HG03565 (cell line): Measurements from ENCODE around the gene CCDC28B.

Experiments used
- ATAC-seq: cut with Tn5 transposase; IDR thresholded peaks from one replicate; pipeline ENCODE4 v1.9.1; 2021; ENCODE audit warnings: mild to moderate bottlenecking, moderate library complexity; ENCODE audit not compliant: unreplicated experiment

Gene CCDC28B

DNA sequence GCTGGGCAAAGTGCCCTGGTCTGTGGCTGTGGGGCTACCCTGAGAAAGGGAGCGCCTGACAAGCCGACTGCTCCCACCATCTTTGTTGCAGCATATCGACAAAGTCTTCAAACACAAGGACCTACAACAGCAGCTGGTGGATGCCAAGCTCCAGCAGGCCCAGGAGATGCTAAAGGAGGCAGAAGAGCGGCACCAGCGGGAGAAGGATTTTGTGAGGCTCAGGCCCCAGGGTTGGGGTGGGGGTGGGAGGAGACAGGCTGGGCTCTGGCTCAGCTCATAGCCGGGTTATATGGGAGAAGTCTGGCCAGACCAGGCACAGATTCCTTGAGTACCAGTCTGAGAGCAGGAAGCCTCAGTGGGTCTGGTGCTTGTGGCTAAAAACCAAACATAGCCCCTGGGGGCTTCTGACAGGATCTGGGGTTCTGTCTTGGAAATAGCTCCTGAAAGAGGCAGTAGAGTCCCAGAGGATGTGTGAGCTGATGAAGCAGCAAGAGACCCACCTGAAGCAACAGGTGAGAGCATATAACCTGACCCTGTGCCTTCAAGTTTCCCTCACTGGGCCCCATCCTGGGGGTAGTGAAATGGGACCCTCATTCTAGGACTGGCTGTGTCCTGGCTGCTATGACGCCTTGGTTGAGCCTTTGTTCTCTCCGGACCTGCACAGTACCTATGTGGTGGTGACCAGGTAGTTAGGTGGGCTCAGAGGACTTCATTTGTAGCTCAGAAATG, 8.0 kb upstream of the CCDC28B start:
- no peak for ATAC-seq

- ATAC-seq: no peak
Observed at GRCh38 chr1:32194984-32195383, 5.4 kb upstream of the CCDC28B start.

DNA sequence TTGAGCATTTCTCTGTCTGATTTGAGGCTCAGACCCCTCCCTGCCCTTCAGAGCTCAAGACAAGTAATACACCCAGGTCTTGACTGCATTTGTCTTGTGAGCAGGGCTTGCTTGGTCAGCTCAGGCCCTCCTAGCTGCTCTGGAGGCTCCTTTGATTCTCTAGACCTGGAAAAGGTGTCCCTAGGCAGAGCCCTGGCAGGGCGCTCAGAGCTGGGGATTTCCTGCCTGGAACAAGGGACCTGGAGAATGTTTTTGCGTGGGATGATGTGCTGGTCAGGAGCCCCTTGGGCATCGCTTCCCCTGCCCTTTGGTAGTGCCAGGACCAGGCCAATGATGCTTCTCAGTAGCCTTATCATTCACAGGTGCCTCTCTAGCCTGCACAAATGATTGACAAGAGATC, 4.9 kb upstream of the CCDC28B start:
- no peak for ATAC-seq

DNA sequence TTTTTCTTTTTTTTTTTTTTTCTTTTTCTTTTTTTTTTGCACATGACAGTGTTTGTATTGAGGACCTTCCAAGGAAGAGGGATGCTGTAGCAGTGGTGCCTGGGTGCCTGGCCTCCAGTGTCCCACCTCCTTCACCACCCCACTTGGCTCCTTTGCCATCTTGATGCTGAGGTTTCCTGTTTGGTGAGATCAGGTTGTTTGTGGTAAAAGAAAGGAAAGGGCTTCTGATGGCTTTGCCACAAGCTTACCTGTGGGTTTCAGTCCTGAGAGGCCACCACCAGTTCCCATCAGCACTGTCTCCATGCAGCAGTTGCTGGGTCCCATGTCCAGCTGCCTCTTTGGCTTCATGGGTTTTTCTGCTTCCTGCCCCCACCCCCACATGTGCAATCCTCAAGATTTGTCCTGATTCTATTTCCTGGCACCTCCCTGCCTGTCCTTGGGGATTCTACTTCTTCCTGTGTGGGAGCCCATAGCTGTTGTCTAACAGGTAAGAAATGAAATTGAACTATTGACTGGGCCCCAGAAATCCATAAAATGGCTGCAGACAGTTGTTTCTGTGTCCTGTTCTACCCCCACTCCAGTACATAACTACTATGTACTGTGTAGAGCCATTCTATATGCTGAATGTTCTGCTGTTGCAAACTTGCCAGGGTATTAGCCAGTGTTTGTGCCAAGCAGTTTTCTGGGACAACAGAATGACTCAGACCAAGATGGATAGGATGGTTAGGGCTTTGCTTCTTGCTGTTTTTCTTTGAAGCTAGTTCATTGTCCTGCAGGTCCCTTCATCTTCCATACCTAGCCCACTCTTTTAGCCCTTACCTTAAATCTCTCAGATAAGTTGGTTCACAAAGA, 4.2 kb upstream of the CCDC28B start:
- ATAC-seq: no peak

DNA sequence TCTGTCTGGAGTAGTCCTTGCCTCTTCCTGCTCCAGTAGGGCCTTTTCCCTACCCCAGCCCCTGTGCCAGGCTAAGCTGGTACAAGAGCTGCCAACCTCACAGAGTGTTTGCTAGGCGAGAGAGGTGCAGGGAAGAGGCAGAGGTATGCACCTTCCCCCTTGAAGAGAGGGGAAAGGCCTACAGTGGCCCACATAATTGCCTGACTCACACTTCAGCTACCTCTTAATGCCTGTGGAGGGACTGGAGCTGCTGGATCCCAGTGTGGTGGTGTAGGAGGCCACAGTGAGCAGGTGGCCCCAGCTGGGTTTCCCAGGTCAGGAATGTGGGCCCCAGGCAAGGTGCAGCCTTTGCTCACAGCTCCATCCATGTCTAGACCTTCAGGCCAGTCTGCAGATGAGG, 3.3 kb upstream of the CCDC28B start:
- ATAC-seq: no peak

DNA sequence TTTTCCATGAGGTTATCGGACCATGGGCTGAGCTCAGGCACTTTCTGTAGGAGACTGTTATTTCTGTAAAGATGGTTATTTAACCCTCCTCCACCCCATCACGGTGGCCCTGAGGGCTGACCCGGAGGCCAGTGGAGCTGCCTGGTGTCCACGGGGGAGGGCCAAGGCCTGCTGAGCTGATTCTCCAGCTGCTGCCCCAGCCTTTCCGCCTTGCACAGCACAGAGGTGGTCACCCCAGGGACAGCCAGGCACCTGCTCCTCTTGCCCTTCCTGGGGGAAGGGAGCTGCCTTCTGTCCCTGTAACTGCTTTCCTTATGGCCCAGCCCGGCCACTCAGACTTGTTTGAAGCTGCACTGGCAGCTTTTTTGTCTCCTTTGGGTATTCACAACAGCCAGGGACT, 2.6 kb upstream of the CCDC28B start:
- no peak for ATAC-seq

- ATAC-seq: no peak
Observed at GRCh38 chr1:32198237-32199042, 2.0 kb upstream of the CCDC28B start.

DNA sequence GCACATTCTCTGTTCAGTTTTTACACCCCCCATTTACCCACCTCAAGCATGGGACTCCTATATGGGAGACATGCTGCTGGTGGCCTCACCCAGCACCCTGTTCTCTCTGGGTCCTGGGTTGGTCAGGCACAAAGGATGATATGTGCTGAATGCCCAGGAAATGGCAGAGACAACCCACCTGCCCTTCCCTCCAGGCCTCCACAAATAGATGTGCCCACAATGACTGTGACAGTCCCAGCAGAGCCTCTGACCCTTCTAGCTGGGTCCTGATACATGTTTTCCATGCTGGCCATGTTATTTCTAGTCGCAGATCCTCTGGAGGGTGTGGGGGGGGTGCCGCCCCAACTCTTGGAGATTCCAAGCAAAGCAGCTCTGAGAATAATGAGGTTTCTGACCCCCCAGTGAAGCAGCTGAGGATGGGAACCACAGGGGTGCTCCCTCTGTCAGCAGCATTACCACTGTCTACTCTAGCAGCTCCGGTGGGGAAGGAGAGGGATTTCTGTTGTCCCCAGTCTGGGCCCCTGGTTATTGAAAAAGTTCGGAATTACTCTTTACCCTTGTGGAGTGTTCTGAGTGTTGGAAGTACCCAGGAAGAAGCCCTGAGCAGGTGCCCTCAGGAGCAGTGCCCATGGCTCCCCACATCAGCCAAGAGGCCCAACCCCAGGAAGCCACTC, 1.2 kb upstream of the CCDC28B start:
- ATAC-seq: no peak

DNA sequence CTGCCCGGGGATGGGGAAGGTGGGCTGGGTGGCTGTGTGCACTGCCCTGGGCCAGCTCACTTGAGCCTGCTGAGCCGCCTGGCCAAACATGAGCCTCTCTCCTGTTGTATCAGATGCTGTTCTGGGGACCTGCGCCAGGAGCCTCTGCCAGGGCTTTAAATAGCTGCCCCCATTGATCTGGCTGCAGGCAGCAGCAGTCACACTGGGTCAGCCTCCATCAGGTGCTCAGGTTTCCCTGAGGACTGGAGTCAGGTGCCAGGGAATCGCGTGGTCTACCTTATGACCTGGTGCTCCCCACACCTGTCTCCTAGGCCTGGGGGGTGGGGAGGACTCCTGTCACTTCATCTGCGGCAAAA, 700 bp upstream of the CCDC28B start:
- ATAC-seq: no peak

- ATAC-seq: no peak
Observed at GRCh38 chr1:32201011-32201855, 838 bp downstream of the CCDC28B start.

- ATAC-seq: no peak
Observed at GRCh38 chr1:32204943-32205361, 4.6 kb downstream of the CCDC28B start.

DNA sequence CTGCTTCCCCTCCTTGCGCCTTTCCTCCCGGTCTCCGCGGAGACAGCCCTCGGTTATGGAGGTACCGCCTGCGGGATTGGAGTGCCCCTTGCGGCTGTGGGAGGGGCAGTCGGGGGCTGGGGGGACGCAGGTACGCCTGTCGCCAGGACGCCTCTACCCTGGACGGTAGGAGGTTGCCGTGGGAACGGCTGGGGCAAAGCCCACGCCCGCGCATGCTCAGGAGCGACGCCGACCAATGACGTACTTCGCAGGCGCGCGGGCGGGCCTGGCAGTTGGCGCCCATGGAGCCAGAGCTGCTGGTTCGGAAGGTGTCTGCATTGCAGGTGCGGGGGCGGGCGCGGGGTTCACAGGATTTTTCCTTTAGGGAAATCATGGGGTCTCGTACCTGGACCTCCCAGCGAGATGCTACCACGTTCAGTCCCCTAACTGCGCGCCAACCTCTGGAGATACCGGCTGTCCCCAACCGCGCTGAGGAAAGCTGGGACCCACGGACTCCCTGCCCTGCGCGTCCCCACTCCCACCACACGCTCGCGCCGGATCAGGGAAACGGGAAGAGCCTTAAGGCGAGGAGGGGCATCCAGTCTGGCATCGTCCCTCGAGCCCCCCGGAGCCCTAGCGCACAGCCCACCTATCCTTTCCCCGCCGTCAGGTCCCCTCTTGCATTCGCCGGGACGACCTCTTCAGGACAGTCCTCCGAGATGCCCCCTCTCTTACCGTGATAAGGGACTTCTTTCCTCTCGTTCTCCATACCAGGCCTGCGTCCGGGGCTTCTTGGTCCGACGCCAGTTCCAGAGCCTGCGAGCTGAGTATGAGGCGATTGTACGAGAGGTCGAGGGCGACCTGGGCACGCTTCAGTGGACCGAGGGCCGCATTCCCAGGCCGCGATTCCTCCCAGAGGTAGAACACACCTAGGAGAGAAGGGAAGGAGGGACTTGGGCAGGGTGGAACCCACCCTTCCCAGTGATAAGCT, 5.3 kb downstream of the CCDC28B start, which contains the start of gene IQCC:
Gene IQCC, plus strand, starts transcription at position 271 of the 970 bp plus-strand sequence. Its CDS starts 11 bp downstream, at position 282.
- ATAC-seq: peak; percentile 60

- ATAC-seq: no peak
Observed at GRCh38 chr1:32208469-32208868, 8.1 kb downstream of the CCDC28B start.

DNA sequence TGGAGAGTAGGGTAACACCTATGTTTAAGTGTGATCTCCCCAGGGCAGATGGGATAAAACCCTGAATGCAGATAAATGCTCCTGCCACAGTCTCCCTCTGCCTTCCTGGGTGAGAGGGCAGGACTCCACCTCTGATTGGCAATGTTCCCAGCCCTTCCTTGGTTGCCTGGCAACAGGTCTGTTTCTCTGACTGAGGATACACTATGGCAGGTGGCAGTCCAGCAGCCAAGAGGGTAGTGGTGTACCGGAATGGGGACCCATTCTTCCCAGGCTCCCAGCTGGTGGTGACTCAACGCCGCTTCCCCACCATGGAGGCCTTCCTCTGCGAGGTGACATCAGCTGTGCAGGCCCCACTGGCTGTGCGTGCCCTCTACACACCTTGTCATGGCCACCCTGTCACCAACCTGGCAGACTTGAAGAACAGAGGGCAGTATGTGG, 8.5 kb downstream of the CCDC28B start, which contains the start of gene DCDC2B:
Gene DCDC2B, plus strand, starts transcription at position 199 of the 438 bp plus-strand sequence. Its CDS starts 5 bp downstream, at position 204.
- ATAC-seq: no peak

DNA sequence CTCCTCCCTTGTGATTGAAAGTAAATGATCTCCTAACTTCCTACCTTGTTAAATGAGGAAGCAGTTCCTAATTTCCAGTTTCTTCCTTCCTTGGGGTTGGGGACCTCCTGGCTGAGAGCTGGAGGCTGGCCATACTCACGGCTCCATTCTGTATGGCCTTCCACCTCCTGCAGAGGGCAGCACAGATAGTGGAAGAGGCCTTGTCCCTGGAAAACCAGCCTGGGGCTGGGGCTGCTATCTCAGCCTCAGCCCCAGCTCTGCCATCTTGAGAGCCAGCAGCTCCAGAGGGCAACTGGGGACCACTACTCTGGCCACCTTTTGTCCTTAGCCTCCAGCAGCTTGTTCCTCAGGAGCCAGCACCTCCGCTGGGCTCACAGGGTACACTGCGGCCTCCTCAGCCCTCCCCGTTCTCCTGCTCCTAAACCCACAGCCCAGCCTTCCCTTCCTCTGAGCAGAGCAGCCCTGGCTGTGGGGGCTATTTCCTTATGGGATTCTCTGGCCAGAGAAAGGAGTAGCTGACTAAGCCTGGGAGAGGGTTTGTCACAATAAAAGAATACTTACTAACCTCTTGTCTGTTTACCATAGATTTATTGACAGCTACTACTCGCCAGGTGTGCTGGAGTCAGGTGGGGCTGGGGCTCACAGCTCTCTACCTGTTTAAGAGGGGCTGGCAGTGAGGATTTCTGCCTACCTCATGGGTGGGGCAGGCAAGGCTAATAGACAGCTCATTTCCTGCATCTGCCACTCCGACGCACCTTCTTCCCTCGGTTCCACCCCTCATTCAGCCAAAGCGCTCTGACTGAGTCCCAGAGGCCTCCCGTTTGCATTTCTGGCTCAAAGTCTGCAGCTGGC, 15.5 kb downstream of the CCDC28B start:
- no peak for ATAC-seq

DNA sequence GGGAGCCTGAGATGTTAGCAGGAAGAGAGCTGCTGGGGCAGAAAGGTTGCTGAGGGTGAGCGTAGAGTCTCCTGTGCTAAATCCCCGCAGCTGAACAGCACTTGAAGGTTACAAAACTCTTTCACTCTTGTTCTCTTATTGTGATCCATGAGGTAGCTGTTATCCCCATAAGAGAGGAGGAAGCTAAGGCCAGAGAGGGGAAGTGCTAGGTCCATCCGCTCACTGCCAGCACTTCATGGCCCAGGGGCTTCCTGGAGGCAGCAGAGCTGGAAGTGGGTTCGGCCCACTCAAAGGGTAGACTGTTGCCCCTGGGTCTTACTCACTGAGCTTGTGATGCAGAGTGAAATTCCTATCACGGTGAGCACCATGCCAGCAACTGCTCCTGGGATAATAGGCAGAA, 16.2 kb downstream of the CCDC28B start:
- ATAC-seq: no peak

GRCh38 chr1:32219022-32219421, 18.6 kb downstream of the CCDC28B start:
- ATAC-seq: no peak
